ENCODE measurements around the gene COA5.

The COA5 gene

DNA sequence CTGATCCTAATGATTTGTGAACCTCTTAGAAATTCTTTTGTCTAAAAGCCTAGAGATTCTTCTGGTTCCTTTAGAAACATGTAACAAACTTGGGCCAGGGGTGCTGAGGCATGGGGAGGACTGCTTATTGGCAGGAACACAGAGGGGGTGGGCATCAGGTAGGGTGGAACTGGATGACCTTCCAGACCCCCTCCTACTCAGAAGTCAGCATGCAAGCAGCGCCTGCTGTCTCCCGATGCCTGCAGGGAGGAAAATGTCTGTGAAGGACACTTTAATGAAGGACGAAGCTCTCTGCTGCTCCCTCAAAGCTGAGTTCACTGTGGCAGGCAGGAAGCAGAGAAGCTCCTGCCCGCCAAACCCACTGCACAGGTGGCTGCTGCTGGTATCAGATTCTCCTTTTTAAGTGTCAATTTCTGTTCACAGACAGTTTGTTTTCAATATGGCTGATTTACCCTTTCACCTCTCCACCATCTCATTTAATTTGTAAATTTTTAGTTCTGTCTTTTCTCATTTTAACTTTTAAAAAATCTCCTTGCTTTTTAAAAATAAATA lies 19.4 kb downstream of the COA5 start:
- TF ChIP-seq GATA3 (IDR thresholded peaks at IDR 0.05; ENCODE audit: low read depth, low read length) (no peak), GATA2 (IDR thresholded peaks at IDR 0.05; ENCODE audit: low read depth, low read length) (no peak)

DNA sequence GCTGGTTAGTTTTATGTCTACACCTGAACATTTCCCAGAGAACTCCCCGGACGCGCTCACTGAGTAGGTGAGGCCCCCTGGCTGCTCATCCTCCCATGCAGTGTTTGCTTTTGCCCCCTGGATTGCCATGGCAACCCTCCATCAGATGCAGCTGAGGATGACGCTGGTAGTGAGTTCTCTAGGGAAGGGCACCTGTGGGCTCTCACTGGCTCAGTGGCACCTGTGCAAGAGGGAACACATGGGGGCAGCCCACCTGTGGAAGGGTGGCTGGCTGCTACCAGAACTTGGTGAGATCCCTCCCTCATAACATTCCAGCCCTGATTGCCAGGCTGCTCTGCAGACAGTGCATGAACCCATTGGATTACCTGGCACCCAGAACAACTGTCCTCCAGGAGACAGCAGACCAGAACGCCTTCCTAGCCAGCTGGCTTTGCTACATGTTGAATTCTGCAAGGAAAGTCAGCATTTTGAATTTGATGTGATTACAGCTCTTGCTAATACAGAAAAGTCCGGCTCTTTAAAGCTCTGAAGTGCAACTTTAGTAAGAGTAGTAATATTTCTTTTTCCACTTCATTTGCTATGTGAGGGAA lies 21.7 kb downstream of the COA5 start:
- no peak for TF ChIP-seq GATA3 (IDR thresholded peaks at IDR 0.05; ENCODE audit: low read depth, low read length)
- no peak for TF ChIP-seq GATA2 (IDR thresholded peaks at IDR 0.05; ENCODE audit: low read depth, low read length)

DNA sequence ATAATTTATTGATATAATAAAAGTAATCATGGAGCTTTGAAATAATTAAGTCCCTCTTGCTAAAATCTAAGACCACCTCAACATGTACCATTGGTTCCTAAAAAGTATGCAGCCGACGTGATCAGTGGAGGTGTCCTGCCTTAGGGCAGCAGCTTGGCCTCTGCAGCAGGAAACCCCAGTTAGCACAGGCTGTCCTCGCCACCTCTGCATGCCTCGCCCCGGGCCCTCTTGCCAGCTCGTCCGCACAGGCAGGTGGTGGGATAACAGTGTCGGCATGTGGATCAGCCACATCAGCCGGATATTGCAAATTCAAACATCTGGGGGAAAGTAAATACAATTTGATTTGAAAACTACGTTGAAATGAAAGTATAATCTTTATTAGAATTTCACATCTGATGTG lies 22.9 kb downstream of the COA5 start:
- TF ChIP-seq GATA3 (IDR thresholded peaks at IDR 0.05; ENCODE audit: low read depth, low read length) (no peak), GATA2 (IDR thresholded peaks at IDR 0.05; ENCODE audit: low read depth, low read length) (no peak)

DNA sequence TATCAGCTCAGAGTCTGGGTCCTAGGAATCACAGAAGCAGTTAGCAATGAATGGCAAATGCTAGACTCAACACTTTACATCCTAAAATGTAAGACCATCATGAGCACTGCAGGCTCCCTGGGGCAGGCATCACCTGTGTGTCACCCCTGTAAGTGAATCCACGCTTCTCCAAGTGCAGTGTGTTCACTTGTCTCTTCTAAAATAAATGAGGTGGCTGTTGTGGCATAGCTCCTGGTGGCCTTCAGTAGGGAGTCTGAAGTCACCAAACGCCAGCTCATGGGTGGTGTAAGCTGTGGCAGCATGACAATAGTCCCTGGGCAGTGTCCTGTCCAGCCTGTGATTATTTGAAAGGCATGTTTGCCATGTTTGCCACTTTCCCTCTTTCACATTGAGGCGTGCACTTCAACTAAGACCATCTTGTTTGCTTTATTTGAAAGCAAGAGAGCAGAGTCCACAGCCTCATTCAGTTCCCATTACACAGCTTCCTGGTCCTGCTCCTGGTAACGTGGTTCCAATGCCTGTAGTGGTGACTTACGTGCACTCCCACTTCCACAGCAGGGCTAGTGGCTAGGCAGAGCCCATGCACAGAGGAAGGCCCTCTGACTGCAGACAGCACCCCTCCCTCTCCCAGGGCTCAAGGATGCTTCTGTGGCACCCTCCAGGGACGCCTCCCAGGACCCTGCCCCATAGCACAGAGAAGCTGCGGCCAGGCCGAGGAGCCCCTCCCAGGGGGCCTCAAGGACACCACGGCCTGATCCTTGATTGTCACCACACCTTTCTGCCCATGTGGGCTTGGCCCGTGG lies 24.3 kb downstream of the COA5 start:
- TF ChIP-seq GATA2 (IDR thresholded peaks at IDR 0.05; ENCODE audit: low read depth, low read length) (no peak), GATA3 (IDR thresholded peaks at IDR 0.05; ENCODE audit: low read depth, low read length) (no peak)

GRCh38 chr2:98583276-98583675 lies 25.0 kb downstream of the COA5 start:
- TF ChIP-seq GATA3 (IDR thresholded peaks at IDR 0.05; ENCODE audit: low read depth, low read length) = no peak
- no peak for TF ChIP-seq GATA2 (IDR thresholded peaks at IDR 0.05; ENCODE audit: low read depth, low read length)

DNA sequence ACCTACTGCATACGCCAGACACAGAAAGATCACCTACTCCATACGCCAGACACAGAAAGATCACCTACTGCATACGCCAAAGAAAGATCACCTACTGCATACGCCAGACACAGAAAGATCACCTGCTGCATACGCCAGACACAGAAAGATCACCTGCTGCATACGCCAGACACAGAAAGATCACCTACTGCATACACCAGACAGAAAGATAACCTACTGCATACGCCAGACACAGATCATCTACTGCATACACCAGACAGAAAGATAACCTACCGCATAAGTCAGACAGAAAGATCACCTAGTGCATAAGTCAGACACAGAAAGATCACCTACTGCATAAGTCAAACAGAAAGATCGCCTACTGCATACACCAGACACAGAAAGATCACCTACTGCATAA lies 25.8 kb downstream of the COA5 start:
- TF ChIP-seq GATA2 (IDR thresholded peaks at IDR 0.05; ENCODE audit: low read depth, low read length) = no peak
- TF ChIP-seq GATA3 (IDR thresholded peaks at IDR 0.05; ENCODE audit: low read depth, low read length) = no peak

DNA sequence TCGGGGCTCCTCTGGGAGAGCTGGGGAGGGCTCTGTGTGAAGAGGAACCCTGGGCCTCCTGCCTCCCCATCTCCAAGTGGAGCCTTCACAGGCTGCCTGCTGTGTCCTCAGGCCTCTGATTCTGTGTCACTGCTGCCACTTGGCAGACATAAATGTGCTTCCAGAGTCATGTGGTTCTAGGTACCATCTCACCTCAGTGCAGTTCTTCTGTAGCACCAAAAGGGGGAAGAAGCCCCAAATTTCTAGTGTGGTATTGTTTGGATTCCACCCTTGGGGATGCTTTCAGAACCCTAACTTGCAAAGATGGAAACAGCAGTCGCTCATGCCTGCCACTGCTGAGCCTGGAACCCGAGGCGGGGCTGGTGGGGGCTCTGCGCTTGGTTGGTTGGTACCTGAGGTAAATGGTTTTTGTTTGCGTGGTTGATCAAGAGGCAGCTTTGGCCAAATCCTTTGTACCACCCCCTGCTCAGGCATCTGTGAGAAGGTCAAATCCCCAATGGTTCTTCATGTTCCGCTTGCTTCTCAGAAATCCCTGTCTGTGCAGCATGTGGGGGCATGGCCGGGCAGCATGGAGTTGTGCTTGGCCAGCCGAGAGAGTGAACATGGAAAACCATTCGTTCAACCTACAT lies 27.5 kb downstream of the COA5 start:
- no peak for TF ChIP-seq GATA2 (IDR thresholded peaks at IDR 0.05; ENCODE audit: low read depth, low read length)
- TF ChIP-seq GATA3 (IDR thresholded peaks at IDR 0.05; ENCODE audit: low read depth, low read length) = no peak

GRCh38 chr2:98579926-98580325 lies 28.4 kb downstream of the COA5 start:
- TF ChIP-seq GATA2 (IDR thresholded peaks at IDR 0.05; ENCODE audit: low read depth, low read length) (no peak), GATA3 (IDR thresholded peaks at IDR 0.05; ENCODE audit: low read depth, low read length) (no peak)

GRCh38 chr2:98578231-98578630 lies 30.1 kb downstream of the COA5 start:
- TF ChIP-seq GATA3 (IDR thresholded peaks at IDR 0.05; ENCODE audit: low read depth, low read length) = no peak

GRCh38 chr2:98577313-98577712 lies 31.0 kb downstream of the COA5 start:
- no peak for TF ChIP-seq GATA2 (IDR thresholded peaks at IDR 0.05; ENCODE audit: low read depth, low read length)
- no peak for TF ChIP-seq GATA3 (IDR thresholded peaks at IDR 0.05; ENCODE audit: low read depth, low read length)

DNA sequence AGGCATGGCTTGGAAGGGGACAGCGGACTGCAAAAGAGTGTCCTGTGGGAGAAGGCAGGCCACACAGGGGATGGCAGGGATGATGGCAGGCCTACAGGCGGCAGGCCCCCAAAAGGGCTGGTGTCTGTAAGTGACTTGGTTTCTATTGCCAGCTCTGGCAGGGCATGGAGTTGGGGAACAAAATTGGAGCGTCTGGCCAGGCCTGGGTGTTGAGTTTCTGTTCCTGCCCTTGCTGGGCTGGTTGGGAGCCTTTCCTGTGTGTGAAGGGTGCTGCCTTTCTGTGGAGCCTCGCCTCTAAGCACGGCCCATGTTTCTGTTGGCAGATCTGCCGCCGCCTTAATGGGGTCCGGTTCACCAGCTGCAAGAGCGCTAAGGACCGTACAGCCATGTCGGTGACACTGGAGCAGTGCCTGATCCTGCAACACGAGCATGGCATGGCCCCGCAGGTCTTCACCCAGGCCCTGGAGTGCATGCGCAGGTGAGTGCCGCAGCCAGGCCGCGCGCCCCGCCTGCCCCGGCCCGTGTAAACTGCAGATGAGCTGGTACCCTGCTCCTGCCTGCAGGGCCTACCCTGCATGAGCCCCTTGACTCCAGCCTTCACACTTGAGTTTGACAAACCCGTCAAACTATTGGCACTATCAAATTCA lies 31.5 kb downstream of the COA5 start:
- no peak for TF ChIP-seq GATA2 (IDR thresholded peaks at IDR 0.05; ENCODE audit: low read depth, low read length)
- TF ChIP-seq GATA3 (IDR thresholded peaks at IDR 0.05; ENCODE audit: low read depth, low read length) = no peak

DNA sequence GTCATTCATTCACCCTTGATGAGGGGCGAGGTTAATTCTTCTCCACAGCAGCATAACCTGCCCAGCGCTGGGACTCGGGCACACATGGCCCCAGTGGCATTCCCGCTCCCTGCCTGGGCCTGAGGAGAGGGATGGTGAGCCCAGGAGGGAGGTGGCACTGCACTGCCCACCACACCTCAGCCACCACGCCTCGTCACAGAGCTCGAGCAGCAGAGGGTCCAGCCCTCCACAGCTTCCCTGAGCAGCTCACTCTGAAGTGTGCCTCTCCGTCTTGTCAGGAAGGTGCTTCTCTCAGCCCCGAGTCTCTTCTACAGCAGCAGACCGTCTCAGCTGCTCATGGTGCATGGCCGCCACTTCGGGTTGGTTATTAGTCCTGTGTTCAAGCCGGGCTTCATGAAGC lies 34.9 kb downstream of the COA5 start:
- TF ChIP-seq GATA3 (IDR thresholded peaks at IDR 0.05; ENCODE audit: low read depth, low read length) (no peak), GATA2 (IDR thresholded peaks at IDR 0.05; ENCODE audit: low read depth, low read length) (no peak)

- TF ChIP-seq GATA3 (IDR thresholded peaks at IDR 0.05; ENCODE audit: low read depth, low read length) = no peak
- TF ChIP-seq GATA2 (IDR thresholded peaks at IDR 0.05; ENCODE audit: low read depth, low read length) = no peak
These were observed 35.6 kb downstream of the COA5 start for GRCh38 chr2:98572676-98573075.

GRCh38 chr2:98572211-98572610 lies 36.1 kb downstream of the COA5 start:
- TF ChIP-seq GATA2 (IDR thresholded peaks at IDR 0.05; ENCODE audit: low read depth, low read length) (no peak), GATA3 (IDR thresholded peaks at IDR 0.05; ENCODE audit: low read depth, low read length) (no peak)
